ENCODE measurements around the gene TPX2. TPM values are rescaled to one million over a fixed set of nuclear protein-coding genes. Genes with fewer than 3 reads are reported as not detected.
"Not testable (repeated sequence)": the region's sequence is repeated elsewhere in the genome, so short reads cannot be mapped to it uniquely, and the experiment has no call there.

Gene TPX2
- total and polyA plus RNA-seq, 10 of the 15 experiments (the other 5 are each of a cell fraction or from before 2014, with no cell fraction given), result 29.7 to 144 (median 89.0) TPM

DNA sequence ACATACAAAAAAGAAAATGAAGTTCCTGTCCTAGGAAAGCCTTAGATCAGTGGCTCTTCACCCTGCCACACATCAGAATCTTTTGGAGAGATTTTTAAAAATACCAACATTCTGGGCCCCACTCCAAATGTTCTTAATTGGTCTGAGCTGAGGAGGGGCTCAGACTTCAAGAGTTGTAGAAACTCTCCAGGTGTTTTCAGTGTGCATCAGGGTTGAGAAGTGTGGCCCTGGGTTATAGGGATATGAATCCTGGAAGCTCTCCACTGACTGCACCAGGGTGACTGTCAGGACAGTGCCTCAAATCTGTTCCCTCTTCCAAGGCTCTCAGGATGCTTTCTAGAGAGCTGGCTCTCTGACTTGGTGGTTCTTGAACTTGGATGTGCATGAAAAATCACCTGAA is 74.5 kb downstream of the TPX2 start:
- TF ChIP-seq NBN (IDR thresholded peaks at IDR 0.05), result no peak
- POLR2A ChIA-PET, result no interaction called here

DNA sequence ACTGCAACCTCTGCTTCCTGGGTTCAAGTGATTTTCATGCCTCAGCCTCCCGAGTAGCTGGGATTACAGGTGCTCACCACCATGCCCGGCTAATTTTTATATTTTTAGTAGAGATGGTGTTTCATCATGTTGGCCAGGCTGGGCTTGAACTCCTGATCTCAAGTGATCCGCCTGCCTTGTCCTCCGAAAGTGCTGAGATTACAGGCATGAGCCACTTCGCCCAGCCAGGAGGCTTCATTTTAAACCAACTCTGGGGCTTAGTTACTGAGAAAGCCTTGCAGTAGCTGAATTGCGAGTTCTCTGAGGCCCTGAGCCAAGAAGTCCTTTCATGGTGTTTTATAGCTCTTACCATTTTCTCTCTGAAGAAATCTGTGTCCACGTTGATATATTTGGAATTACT is 75.1 kb downstream of the TPX2 start:
- DNase-seq (ENCODE audit: low read depth, low spot score); H3K4me3 ChIP-seq; intact Hi-C loops (cut with micrococcal nuclease; ENCODE audit: unreplicated experiment); H3K27me3 ChIP-seq (replicated peaks in 1 of 2; ENCODE audit: control insufficient read depth in 2 of 2, insufficient read depth in 2 of 2, low read length in 1 of 2); BruUV-seq (replicated peaks); H3K27ac ChIP-seq (ENCODE audit: control insufficient read depth, insufficient read depth); ATAC-seq; in situ Hi-C loops (cut with MboI); H3K79me2 ChIP-seq (ENCODE audit: control insufficient read depth, insufficient read depth, low read length); H3K36me3 ChIP-seq (ENCODE audit: control insufficient read depth in 2 of 2, insufficient read depth in 2 of 2, low read length in 1 of 2); H2AFZ ChIP-seq (ENCODE audit: control insufficient read depth, low read depth, low read length); H3K9ac ChIP-seq (ENCODE audit: control insufficient read depth, insufficient read depth, low read length); H4K20me1 ChIP-seq (ENCODE audit: control insufficient read depth, insufficient read depth); POLR2A ChIA-PET; H3K4me1 ChIP-seq (ENCODE audit: control insufficient read depth, insufficient read depth, low read length); H3K9me3 ChIP-seq (replicated peaks; ENCODE audit: control insufficient read depth, insufficient read depth, low read length); H3K4me2 ChIP-seq (ENCODE audit: control insufficient read depth, insufficient read depth); FAIRE-seq: not testable (repeated sequence)
- ChIA-PET CTCF (interaction anchor here (1.1 to 1.8 kb wide), 3 partner anchors 9 to 201 kb away, joined by 4 to 6 read pairs (median 5); no protein-coding TSS in a partner anchor), SMC1A (ENCODE audit: uncharacterized antibody, unreplicated experiment) (interaction anchor here (1.1 kb wide), 1 partner anchor 181 kb away, joined by 3 read pairs; no protein-coding TSS in a partner anchor), RAD21 (ENCODE audit: unreplicated experiment) (interaction anchor here (0.7 kb wide), 1 partner anchor 9 kb away, joined by 3 read pairs; no protein-coding TSS in a partner anchor)
- 76% methylated on average over 7 of the region's 7 CpGs for WGBS (ENCODE audit: insufficient coverage, insufficient replicate concordance, low lambda C conversion rate, missing lambda C conversion rate)

More for the DNA sequence above, 74.5 kb downstream of the TPX2 start:
- H3K36me3 ChIP-seq (ENCODE audit: control insufficient read depth in 2 of 2, insufficient read depth in 2 of 2, low read length in 1 of 2), result no peaks in the 10 kb centered on the region
- no peak overlapping the region for H3K9ac ChIP-seq (ENCODE audit: control insufficient read depth, insufficient read depth, low read length)
- H2AFZ ChIP-seq (ENCODE audit: control insufficient read depth, low read depth, low read length), result no peak overlapping the region
- H3K4me3 ChIP-seq, result no peak overlapping the region
- FAIRE-seq, result no peak
- intact Hi-C loops (cut with micrococcal nuclease; ENCODE audit: unreplicated experiment), result no loop called here
- no peak for ATAC-seq
- no peaks in the 10 kb centered on the region for H3K27me3 ChIP-seq (replicated peaks in 1 of 2; ENCODE audit: control insufficient read depth in 2 of 2, insufficient read depth in 2 of 2, low read length in 1 of 2)
- ChIA-PET CTCF (interaction anchor here (1.1 to 1.8 kb wide), 3 partner anchors 10 to 201 kb away, joined by 4 to 6 read pairs (median 5); no protein-coding TSS in a partner anchor), SMC1A (ENCODE audit: uncharacterized antibody, unreplicated experiment) (interaction anchor here (1.1 kb wide), 1 partner anchor 180 kb away, joined by 3 read pairs; no protein-coding TSS in a partner anchor), RAD21 (ENCODE audit: unreplicated experiment) (interaction anchor here (0.7 kb wide), 1 partner anchor 10 kb away, joined by 3 read pairs; no protein-coding TSS in a partner anchor)
- H4K20me1 ChIP-seq (ENCODE audit: control insufficient read depth, insufficient read depth), result no peaks in the 10 kb centered on the region
- no peaks in the 10 kb centered on the region; the same call in 1 of the 2 replicates for H3K4me1 ChIP-seq (ENCODE audit: control insufficient read depth, insufficient read depth, low read length)
- no peaks in the 10 kb centered on the region for H3K9me3 ChIP-seq (replicated peaks; ENCODE audit: control insufficient read depth, insufficient read depth, low read length)
- no peak overlapping the region for H3K4me2 ChIP-seq (ENCODE audit: control insufficient read depth, insufficient read depth)
- H3K79me2 ChIP-seq (ENCODE audit: control insufficient read depth, insufficient read depth, low read length), result no peaks in the 10 kb centered on the region
- in situ Hi-C loops (cut with MboI), result no loop called here
- no TSS peak for BruUV-seq (replicated peaks)
- H3K27ac ChIP-seq (ENCODE audit: control insufficient read depth, insufficient read depth), result no peak overlapping the region
- no peak for DNase-seq (ENCODE audit: low read depth, low spot score)
